HG03159 (cell line): ENCODE measurements around the gene FMO1.
"Not testable (repeated sequence)": the region's sequence is repeated elsewhere in the genome, so short reads cannot be mapped to it uniquely, and the experiment has no call there.

ENCODE experiments used
- ATAC-seq: cut with Tn5 transposase; IDR thresholded peaks from one replicate; pipeline ENCODE4 v1.9.1; 2021; ENCODE audit warnings: mild to moderate bottlenecking, moderate library complexity; ENCODE audit not compliant: unreplicated experiment

FMO1 gene

DNA sequence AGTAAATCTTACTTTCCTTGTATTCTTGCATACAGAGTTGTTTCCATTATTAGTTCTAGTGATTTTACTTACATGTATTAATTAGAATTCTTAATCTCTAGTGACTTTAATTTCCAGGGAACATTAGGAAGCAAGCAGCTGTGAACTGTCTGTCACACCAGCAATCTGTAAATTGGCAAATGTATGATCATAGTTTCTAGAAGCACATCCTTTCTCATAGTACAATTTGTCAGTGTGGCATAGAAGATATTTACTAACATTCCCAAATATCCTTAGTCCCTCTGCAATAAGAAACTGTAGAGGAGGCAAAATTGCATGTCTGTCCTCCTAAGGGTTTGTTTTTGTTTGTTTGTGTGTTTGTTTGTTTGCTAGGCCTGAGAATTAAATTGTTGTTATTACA, 17.0 kb upstream of the FMO1 start:
- ATAC-seq = no peak

DNA sequence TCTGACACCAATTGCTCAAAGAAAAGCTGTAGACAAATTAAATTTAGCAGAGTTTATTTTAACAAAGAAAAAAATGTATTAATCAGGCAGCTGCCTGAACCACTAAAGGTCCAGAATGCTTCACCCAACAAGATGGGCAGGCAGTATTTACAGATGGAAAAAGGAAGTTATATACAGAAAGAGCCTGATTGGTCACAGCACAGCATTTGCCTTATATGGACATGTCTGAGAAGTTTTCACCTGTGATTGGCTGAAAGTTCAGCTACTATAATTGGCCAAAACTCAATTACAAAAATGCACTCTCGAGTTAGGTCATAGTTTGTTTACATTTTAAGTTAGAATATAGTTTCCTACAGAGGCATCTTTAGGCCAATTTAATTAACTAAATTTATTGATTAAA, 15.1 kb upstream of the FMO1 start:
- ATAC-seq = no peak

DNA sequence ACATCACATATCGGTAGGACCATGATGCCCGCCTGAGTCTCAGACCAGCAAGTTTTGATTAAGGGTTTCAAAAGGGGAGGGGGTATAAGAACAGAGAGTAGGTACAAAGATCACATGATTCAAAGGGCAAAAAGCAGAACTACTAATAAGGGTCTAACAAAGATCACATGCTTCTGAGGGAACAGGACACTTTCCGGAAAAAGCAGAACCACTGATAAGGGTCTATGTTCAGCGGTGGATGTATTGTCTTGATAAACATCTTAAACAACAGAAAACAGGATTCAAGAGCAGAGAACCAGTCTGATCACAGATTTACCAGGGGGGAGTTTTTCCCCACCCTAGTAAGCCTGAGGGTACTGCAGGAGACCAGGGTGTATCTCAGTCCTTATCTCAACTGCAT, 12.1 kb upstream of the FMO1 start:
- not testable (repeated sequence) for ATAC-seq

DNA sequence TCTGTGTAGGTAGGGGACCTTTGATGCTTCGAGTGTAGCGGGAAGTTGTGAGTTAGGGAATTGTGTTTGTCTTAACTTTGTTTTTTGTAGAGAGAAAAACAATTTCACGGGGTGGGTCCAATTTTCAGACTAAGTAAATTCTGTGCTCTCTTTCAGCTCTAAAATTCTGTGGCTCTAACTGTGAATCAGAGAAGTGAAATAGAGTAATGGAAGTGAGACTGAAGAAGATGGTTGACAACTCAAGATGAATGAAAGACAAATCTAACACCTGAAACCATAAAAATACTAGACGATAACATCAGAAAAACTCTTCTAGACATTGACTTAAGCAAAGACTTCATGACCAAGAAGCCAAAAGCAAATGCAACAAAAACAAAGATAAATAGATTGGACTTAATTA, 4.4 kb upstream of the FMO1 start:
- ATAC-seq = no peak

DNA sequence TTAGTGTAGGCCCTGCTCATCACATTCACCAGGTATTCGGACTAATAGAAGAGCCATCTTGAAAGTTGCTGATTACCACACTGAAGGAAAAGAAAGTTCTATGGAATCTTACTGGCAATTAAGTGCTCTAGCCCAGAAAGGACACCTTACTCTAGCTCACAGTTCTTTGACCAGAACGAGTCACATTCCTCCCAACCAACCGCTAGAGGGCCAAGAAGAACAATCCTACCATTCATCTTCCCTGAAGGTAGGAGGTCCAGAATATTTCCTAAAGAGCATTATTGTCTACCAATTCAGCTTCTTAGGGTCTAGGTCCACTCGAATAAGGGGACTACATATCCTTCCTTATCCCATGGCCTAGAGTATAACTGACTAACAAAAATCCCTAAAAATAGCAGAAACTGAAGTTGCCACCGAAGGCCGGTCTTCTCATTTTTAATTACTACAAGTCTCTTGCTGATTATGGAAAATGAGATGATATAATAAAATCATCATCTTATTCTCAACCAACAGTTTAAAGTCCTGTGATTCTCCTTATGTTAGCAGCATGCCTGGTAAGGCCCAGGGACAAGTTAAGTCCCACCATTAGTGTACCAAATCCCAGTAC, 2.7 kb upstream of the FMO1 start:
- peak; percentile 91 for ATAC-seq

DNA sequence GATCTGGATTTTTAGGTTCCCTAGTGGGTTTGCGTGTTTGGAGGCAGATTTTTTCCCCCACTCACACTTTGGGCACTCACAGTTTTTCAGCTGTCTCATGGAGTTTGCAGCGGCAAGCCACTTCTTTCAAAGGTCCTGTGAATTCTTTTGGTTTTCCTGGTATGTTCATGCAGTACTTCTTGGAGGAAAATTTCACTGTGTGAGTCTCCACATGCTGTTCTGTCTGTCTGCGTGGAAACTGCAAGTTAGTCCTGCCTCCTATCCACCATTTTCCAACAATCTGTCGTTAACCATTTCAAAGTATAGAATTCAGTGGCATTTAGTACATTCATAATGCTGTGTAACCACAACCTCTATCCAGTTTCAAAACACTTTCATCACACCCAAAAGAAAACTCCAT, 793 bp upstream of the FMO1 start:
- no peak for ATAC-seq

DNA sequence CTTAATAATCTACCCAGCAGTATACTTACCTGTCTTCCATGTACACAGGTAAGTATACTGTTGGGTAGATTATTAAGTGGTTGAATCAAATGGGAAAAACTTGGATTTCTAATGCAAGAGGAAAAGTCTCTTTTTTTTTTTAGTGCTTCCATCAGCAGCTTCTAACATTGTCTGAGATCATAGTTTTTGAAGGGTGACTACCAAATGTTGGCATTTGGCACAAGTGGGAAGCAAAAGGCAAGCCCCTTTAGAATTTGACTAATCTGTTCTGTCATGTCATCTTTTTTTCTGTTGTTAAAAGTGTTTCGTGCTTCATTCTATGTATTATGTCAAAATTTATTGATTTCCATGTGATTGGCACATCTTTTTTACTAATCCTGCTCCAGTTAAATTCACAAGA, 547 bp downstream of the FMO1 start:
- ATAC-seq = no peak

DNA sequence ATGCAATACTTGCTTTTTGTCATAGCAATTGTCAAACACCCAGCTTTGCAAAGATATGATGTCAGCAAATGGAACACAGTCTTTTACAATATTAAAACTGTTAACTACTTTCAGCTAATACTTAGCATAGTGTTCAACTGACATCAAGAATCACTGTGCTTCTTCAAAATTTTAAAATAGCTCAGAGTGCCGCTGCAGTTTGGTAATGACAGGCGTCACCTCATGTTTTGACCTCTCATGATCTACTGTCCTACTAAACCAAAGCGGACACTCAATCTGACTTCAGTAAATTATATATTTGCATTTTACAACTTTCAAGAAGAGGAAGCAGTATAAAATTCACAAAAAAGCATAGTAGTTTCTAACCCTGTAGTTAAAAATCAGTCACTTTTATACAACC, 2.0 kb downstream of the FMO1 start:
- ATAC-seq = no peak

DNA sequence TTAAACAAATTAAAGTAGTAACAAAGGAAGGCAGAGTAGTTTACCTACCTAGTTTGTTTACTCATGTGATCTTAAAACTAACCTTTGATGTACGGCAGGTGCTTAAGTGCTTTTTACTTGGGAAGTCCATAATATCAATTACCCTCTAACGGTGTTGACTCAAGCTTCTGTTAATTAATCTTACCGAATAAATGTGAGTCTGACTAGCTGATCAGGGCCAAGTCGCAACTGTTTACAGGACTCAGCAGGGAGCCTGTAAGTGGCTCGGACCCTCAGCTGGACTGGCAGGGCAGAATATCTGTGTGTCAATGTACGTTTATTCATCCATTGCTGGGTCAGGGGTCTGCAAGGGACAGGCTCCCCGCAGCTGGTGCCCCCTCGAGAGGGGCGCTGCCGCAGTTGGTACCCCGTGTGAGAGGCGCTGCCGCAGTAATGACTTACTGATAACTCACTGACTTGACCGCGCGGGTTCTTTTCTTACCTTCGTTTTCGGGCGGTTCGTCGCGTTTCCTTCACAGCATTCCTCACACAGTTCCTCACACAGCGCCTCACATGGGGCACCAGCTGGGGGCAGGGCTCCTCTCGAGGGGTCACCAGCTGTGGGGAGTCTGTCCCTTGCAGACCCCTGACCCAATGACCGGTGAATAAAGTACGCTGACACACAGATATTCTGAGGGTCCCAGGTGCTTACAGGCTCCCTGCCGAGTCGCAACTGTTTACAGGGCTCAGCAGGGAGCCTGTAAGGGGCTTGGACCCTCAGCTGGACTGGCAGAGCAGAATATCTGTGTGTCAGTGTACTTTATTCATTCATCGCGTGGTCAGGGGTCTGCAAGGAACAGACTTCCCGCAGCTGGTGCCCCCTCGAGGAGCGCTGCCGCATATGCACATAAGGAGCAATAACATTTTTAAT, 3.0 kb downstream of the FMO1 start:
- peak; percentile 51 for ATAC-seq

DNA sequence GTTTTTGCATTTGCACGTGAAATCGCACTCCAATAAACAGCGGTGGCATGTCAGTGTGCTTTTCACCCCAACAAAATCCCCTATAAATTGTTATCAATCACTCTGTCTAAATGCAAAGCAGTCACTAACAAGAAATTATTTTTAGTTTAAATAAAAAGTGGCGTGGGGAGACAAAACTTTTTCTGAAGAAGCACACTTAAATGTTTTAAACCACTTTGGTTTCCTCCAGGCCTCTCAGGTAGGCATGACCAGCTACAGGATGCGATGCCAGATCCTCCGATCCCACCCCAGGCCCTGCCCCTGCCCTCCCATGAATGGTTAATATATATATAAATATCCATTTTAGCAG, 3.6 kb downstream of the FMO1 start:
- ATAC-seq = no peak

DNA sequence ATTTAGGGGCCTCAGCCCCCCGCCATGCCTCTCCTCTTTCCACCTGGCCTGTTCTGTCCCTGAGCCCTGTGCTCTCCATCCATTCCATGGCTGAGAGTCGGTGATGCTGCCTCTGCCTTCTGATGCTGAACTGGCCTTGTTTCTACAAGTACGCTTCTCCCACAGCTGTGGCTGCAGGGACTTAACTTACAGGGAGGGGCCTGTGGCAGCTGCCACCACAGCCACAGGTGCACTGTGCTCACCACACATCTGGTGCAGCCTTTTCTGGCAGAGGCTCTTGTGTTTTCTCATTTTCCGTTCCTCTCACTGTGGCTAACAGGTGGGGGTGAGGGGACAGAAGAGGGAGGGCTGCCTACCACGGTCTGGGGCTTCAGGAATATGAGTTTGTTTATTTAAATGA, 4.2 kb downstream of the FMO1 start:
- ATAC-seq = peak; percentile 94

DNA sequence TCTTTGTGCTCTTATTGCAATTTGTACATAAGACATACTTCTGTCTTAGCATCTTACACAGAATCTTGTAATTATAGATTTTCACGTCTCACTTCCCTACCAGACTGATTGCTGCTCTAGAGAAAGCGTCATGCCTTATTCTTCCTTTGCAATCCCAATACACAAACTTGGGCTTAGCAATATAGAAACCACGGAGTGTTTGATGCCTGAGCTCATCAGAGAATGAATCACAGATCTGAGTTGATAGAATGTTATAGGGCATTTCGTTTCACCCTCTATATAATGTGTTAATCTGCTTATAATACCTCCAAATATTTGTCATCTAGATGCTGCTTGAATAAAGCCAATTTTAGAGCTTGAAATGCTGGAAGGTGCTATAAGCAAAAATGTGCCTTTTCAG, 6.6 kb downstream of the FMO1 start:
- ATAC-seq = no peak

DNA sequence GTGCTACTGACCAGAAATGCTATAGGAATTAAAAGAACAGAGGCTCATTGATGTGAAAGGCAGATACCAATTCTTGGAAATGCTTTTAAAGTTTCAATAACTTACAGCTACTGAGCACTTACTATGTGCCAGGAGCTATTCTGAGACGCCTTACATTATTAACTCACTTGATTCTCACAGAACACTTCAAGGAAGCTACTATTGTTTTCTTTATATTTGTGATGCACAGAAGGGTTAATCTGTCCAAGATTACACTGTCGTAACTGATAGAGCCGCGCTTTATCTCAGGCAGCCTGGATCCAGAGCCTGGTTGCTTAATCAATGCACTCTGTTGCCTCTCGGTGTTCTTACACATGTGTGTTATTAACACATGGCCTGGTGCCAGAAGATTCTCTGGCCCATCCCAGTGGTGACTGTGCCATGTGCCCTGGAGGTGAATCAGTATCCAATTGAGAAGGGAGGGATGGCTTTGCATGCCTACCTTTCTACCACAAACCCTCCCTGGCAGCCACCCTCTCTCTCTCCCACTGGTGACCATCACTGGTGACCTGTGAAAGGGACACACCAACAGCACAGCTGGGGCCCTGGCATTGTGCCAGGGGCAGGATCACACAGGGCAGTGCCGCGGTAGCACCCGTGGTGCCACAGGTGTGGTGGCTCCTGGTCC, 8.8 kb downstream of the FMO1 start:
- no peak for ATAC-seq

DNA sequence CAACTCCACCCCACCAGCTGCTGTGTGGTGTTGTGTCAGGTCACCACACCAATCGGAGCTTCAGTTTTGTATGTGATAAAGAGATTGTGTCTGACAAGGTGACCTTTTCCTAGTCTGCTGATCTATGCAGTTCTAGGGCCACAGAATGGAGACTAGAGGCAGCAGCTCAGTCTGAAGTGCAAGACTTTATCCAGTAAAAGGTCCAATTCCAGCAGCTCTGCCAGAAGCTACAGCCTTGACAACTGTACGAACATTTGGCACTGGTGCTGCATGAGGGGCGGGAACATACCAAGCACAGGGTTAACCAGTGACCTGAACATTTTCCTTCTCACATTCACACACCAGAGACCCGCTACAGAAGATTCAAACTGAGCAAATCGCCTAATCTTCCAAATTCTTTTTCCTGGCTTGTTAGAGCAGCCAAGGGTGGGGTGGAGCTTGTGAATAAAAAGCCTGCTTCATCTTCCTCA, 9.3 kb downstream of the FMO1 start:
- no peak for ATAC-seq

DNA sequence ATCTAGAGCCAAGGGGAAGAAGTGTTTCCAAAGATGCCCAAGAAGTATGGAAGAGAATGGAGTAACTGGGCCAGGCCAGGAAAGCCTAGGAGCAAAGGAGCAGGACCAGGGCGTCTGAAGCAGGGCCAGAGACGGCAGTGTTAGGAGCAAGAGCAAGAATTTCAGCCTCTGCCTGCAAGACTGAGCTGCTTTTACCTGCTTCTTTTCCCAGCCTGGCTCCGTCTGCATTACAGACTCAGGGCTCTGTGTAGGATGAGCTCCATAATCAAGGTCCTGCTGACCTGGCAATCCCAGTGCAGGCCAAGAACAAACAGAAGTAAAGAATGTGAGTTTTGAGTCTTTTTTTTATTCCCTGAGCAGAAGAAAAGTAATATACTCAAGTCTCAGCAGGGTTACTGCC, 10.1 kb downstream of the FMO1 start:
- ATAC-seq = no peak

DNA sequence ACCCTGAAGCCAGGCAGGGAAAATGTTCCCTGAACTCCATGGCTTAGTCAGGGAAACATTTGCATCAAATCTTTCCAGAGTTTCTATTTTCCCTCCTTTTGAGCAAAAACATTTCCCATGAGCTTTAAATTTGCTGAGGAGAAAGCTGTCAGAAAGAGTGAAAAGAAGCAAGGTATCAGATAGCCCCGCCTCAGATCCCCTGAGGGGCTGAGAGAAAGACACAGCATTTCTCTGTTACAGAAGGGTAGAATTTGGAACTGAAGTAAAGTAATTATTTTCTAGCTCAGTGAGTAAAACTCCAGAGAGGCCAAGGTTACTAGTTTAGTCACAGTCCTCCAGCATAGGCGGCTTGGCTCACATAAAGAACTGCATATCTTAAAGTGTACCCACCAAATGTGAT, 10.6 kb downstream of the FMO1 start:
- ATAC-seq = no peak

DNA sequence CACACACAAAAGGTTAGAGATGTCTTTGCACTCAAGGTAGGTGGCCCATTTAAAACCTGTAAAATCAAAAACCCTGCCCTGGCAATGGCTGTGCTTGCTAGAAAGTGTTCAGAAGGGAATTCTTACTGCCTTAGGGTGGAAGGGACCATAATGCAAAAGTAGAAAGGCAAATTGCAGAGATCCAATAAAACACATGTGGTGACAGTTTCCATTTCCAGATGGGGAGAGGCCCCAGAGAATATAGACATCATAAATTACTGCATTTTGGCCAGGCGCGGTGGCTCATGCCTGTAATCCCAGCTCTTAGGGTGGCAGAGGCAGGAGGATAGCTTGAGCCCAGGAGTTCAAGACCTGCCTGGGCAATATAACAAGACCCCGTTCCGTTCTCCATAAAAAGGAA, 13.0 kb downstream of the FMO1 start:
- ATAC-seq = no peak

DNA sequence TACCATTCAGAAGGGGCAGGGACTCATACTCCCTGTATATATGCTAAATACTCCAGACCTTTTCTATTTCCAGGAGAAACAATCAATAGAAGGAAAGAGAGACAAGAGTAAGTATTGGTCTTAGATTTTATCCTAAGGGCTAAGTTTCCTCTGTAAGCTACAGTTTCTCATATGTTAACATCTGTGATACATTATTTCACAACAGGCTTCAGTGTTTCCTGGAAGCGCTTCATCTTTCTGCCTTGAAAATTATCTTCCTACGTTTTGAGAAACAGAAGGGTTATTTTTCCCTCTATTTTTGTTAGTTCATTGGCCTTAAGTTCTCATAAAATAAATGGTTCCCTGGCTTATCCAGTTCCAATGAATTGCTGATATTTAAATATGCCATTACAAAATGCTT, 15.6 kb downstream of the FMO1 start:
- no peak for ATAC-seq

DNA sequence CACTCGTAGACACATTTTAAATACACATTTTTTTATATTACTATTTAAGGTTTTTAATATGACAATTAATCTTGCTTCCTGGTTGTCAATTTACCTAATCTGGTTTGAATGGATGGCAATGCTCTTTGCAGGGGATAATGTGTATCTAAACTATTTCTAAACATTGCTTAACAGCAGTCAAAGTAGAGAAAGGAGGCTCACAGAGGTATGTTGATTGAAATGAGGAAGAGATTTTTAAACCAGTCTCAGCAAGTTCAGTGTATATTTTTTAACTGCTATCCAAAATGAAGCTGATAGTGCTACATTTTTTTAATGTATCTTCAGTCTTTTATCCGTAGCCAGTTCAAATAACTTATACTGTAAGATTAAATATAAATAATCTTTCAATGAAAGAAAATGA, 17.4 kb downstream of the FMO1 start:
- no peak for ATAC-seq

DNA sequence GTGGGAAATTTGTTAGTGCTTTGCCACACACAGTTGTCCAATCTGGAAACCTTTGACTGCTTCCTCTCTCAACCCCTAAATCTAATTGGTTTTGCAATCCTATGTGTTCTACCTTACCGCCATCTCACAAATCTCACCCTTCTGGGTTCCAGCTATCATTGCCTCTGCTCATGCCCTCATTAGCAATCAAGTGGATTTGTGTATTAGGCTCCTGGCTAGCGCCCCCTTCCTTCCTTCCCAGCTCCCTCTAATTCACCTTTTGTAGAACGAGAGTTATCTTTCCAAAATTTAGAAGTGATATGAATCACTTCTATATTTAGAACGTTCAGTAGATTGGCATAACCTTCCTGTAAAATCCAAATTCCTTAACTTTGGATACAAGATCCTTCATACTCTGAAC, 18.6 kb downstream of the FMO1 start:
- no peak for ATAC-seq

DNA sequence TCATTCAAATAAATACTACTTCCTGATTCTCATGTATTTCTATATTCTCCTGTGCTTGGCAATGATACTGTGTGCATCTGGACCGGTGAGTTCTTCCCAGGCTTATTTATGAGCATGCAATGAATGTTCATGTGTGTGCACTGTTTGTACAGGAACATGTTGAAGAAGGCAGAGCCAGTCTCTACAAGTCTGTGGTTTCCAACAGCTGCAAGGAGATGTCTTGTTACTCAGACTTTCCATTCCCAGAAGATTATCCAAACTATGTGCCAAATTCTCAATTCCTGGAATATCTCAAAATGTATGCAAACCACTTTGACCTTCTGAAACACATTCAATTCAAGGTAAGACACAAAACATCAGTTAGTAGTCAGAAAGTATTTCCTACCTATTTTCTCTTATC, 19.1 kb downstream of the FMO1 start:
- ATAC-seq = no peak

DNA sequence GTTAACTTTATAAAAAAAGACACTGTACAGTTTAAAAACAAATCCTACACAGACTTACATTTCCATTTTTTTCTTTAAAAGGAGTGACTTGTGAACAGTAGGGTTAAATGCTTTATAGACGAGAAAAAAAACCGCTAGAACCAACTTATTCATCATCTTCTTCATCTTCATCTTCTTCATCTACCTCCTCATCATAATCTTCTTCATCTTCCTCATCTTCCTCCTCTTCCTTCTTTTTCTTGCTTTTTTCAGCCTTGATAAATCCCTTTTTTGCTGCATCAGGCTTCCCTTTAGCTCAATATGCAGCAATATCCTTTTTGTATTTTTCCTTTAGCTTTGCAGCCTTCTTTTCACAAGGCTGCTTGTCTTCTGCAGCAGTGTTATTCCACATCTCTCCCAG, 22.5 kb downstream of the FMO1 start:
- ATAC-seq = no peak
